ENCODE measurements around the gene FBLN1. TPM values are rescaled to one million over a fixed set of nuclear protein-coding genes. Genes with fewer than 3 reads are reported as not detected.

The FBLN1 gene
- total and polyA plus RNA-seq, 12 donors: 31.3 to 126 (median 51.0) TPM

DNA sequence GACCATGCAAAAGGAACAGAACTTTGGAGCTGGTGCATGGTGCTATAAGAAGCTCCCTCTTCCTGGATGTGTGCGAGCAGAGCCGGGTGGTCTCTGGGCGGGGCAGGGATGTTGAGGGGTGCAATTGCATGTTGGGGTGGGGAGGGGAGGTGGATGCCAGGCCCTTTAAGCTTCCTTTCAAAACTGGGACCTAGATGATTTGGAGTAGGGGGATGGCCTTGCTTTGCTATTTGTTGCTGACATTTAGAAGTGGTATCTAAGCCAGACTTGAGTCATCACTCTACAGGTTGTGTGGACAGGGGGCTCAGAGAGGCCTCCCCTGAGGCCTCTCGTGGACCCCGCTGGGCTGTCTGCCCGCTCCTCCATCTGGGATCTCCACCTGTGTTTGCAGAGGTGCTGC, 24.8 kb downstream of the FBLN1 start:
- intact Hi-C loops (cut with DNase I): loop anchor here in 1 of 10 donors (5.0 kb wide), 1 partner anchor 100 kb away; no protein-coding TSS in a partner anchor
- DNase-seq: no peak
- peaks cover 0 to 9% (median 0%) of the 10 kb centered on the region in 9 donors for H3K4me1 ChIP-seq
- no peaks in the 10 kb centered on the region for H3K9me3 ChIP-seq
- TF ChIP-seq, protein P1, sequence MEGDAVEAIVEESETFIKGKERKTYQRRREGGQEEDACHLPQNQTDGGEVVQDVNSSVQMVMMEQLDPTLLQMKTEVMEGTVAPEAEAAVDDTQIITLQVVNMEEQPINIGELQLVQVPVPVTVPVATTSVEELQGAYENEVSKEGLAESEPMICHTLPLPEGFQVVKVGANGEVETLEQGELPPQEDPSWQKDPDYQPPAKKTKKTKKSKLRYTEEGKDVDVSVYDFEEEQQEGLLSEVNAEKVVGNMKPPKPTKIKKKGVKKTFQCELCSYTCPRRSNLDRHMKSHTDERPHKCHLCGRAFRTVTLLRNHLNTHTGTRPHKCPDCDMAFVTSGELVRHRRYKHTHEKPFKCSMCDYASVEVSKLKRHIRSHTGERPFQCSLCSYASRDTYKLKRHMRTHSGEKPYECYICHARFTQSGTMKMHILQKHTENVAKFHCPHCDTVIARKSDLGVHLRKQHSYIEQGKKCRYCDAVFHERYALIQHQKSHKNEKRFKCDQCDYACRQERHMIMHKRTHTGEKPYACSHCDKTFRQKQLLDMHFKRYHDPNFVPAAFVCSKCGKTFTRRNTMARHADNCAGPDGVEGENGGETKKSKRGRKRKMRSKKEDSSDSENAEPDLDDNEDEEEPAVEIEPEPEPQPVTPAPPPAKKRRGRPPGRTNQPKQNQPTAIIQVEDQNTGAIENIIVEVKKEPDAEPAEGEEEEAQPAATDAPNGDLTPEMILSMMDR (IDR thresholded peaks at IDR 0.05): no peak
- WGBS, 2 donors: 90 to 95% methylated on average over 6 of the region's 6 CpGs
- H3K27me3 ChIP-seq: peaks cover 0 to 2% (median 0%) of the 10 kb centered on the region in 7 donors
- ATAC-seq: no peak
- H3K36me3 ChIP-seq: peaks cover 0 to 65% (median 0%) of the 10 kb centered on the region in 9 donors
- no peak overlapping the region for H3K27ac ChIP-seq
- H3K4me3 ChIP-seq: no peak overlapping the region

DNA sequence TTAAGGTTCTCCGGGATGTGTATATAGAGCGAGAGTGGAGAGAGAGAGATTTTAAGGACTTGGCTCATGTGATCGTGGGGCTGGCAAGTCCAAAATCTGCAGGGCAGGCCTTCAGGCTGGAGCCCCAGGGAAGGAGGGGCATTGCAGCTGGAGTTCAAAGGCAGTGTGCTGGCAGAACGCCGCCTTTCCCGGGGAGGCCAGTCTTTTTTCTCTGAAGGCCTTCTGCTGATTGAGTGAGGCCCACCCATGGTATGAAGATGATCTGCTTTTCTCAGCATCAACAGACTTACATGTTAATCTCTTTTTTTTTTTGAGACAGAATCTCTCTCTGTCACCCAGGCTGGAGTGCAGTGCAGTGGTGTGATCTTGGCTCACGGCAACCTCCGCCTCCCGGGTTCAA, 25.4 kb downstream of the FBLN1 start:
- peaks cover 0 to 64% (median 0%) of the 10 kb centered on the region in 9 donors for H3K36me3 ChIP-seq
- TF ChIP-seq, protein P1 (IDR thresholded peaks at IDR 0.05): no peak
- ATAC-seq: no peak

DNA sequence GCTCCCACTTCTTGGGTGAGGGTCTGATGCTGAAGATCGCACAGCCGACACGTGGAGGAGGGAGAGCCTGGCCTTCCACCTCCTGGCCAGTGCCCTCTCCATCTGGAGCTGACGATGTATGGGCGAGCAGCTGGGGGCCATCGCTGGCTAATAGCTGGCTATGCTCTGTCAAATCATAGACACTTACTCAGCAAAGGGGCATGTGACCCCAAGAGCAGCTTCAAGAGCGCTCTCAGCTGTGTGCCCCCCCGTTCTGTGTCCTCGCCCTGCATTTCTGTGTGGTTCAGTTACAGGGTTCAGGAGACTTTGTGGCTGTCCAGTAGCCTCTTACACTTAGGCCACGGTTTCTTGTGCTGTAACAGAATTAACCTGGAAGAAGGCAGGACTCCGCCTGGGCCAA, 26.4 kb downstream of the FBLN1 start:
- ATAC-seq (no peak), DNase-seq (no peak)
- Histone ChIP-seq H3K4me3 (no peak overlapping the region), H3K27me3 (peaks cover 0 to 2% (median 0%) of the 10 kb centered on the region in 7 donors), H3K27ac (no peak overlapping the region), H3K4me1 (peaks cover 0 to 5% (median 0%) of the 10 kb centered on the region in 9 donors), H3K36me3 (peaks cover 0 to 64% (median 0%) of the 10 kb centered on the region in 9 donors), H3K9me3 (no peaks in the 10 kb centered on the region)
- intact Hi-C loops (cut with DNase I): loop anchor here in 1 of 10 donors (5.0 kb wide), 1 partner anchor 98 kb away; no protein-coding TSS in a partner anchor
- TF ChIP-seq, protein P1 (IDR thresholded peaks at IDR 0.05): no peak
- WGBS, 2 donors: 87 to 94% methylated on average over 11 of the region's 11 CpGs

More for the DNA sequence above, 25.4 kb downstream of the FBLN1 start:
- Histone ChIP-seq H3K9me3 (no peaks in the 10 kb centered on the region), H3K27ac (no peak overlapping the region), H3K4me1 (peaks cover 0 to 9% (median 0%) of the 10 kb centered on the region in 9 donors), H3K4me3 (no peak overlapping the region), H3K27me3 (peaks cover 0 to 2% (median 0%) of the 10 kb centered on the region in 7 donors)
- intact Hi-C loops (cut with DNase I): loop anchor here in 1 of 10 donors (5.0 kb wide), 1 partner anchor 99 kb away; no protein-coding TSS in a partner anchor
- 92 to 94% methylated on average over 9 of the region's 9 CpGs for WGBS, 2 donors
- no peak for DNase-seq

DNA sequence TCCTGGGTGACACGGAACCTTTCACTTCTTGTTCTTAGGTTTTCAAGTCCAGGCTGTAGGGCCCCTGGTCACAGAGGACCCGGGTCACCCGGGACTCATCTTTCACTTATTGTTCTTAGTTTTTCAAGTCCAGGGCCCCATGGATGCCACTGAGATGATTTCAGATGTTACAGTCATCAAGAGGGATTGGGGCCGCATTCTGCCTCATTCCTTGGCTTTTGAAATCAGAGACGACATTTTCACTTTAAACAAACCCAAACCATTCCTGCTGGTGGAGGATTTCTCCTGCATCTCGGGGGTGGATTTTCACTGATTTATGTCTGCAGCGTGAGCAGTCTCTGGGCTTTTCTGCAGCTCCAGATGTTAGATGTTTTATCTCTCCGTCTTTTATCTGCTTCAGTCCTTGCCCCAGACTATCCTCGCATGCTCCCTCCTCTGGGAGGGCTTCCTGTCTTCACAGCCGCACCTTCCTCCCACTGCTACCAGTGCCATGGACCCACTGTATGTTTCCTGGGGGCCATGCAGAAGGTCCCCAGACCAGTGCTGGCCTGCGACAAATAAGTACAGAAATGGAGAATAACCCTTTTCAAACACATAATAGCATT, 27.4 kb downstream of the FBLN1 start:
- Histone ChIP-seq H3K9me3 (no peaks in the 10 kb centered on the region), H3K4me3 (no peak overlapping the region), H3K27me3 (no peaks in the 10 kb centered on the region), H3K27ac (no peak overlapping the region), H3K36me3 (peaks cover 0 to 69% (median 0%) of the 10 kb centered on the region in 9 donors), H3K4me1 (no peaks in the 10 kb centered on the region)
- DNase-seq: no peak
- no peak for ATAC-seq
- intact Hi-C loops (cut with DNase I): loop anchor here in 1 of 10 donors (5.0 kb wide), 1 partner anchor 97 kb away; no protein-coding TSS in a partner anchor
- TF ChIP-seq, protein P1 (IDR thresholded peaks at IDR 0.05): no peak
- 88 to 89% methylated on average over 11 of the region's 11 CpGs for WGBS, 2 donors

Measured in heart right ventricle (tissue), 16 donors.